Spinal cord (tissue), 10 donors: ENCODE results near the gene CD274. TPM values are rescaled to one million over a fixed set of nuclear protein-coding genes. Genes with fewer than 3 reads are reported as not detected.

Experiments used
- DNase-seq, 6 donors: peaks; one replicate each; pipeline versions ENCODE4 v3.0.0 to v3.0.0-alpha.2; 2013 to 2015; ENCODE audit warnings: low spot score in 6 of 6, low read depth in 4 of 6
- H3K27ac ChIP-seq: one replicate; pipeline ENCODE4 v1.5.1; 2013; ENCODE audit warnings: low read depth, low read length, control low read depth
- H3K27me3 ChIP-seq: one replicate; pipeline ENCODE4 v1.6.1; 2013; ENCODE audit warnings: low read length; ENCODE audit not compliant: control insufficient read depth, insufficient read depth
- H3K36me3 ChIP-seq: one replicate; pipeline ENCODE4 v1.6.1; 2013; ENCODE audit warnings: low read length; ENCODE audit not compliant: control insufficient read depth, insufficient read depth
- H3K4me1 ChIP-seq: one replicate; pipeline ENCODE4 v1.6.1; 2013; ENCODE audit warnings: low read length; ENCODE audit not compliant: control insufficient read depth, insufficient read depth
- H3K4me3 ChIP-seq: one replicate; pipeline ENCODE4 v1.5.1; 2013; ENCODE audit warnings: low read depth, low read length, control low read depth
- H3K9me3 ChIP-seq: one replicate; pipeline ENCODE4 v1.6.1; 2013; ENCODE audit warnings: low read length; ENCODE audit not compliant: control insufficient read depth, insufficient read depth
- WGBS: methylation state at CpG from one replicate; pipeline ENCODE4 v1.1.5; 2013; ENCODE audit warnings: missing lambda C conversion rate; ENCODE audit not compliant: insufficient coverage; 5-methylcytosine and 5-hydroxymethylcytosine counted together
- long read RNA-seq, 4 donors: transcript quantifications; one replicate each; lab custom pipeline, GENCODE V29; 2026
- polyA plus RNA-seq, 2 donors: library from polyadenylated mRNA; unstranded; fragments of 120-200 nt; gene quantifications; one replicate each; pipeline ENCODE4 v1.2.1, GENCODE V29; 2013; ENCODE audit not compliant: insufficient read length in 2 of 2
- total RNA-seq, 2 donors: library from RNA; depleted of rRNA in 1 of 2; stranded (reverse); fragments of 120-200 nt in 1 of 2; fragments of >200 nt in 1 of 2; gene quantifications; one replicate each; pipeline versions ENCODE4 v1.2.3 to v1.2.4, GENCODE V29; 2013 to 2014
- donor health status: healthy.

Gene CD274
- total RNA-seq (1 to 10 TPM; 1.4 to 2.8 TPM), polyA plus RNA-seq (1 to 10 TPM; 1.4 to 2.3 TPM)
- long read RNA-seq, donor 1, result 0 reads
- long read RNA-seq, donor 2, result 0 reads
- long read RNA-seq, donor 3, result 0 reads
- long read RNA-seq, donor 4, result 0 reads

GRCh38 chr9:5450359-5451091 is at the start of gene CD274:
CD274 (plus strand) TSS chr9:5450542; CDS start chr9:5456114, 5,572 bp downstream.
- 4% methylated on average over 30 of the region's 36 CpGs for WGBS
- Histone ChIP-seq H3K9me3 (no peaks in the 10 kb centered on the region), H3K27me3 (no peaks in the 10 kb centered on the region), H3K36me3 (no peaks in the 10 kb centered on the region), H3K4me1 (no peaks in the 10 kb centered on the region), H3K4me3 (peak within 1 kb of the TSS; percentile 58), H3K27ac (peak within 1 kb of the TSS; percentile 37)
- peak in 4 of 6 donors; percentile 40 to 82 (median 66) for DNase-seq

- Histone ChIP-seq H3K9me3 (peaks cover 1% of the 10 kb centered on the region), H3K27ac (no peak overlapping the region), H3K4me3 (no peak overlapping the region), H3K36me3 (no peaks in the 10 kb centered on the region), H3K4me1 (no peaks in the 10 kb centered on the region), H3K27me3 (no peaks in the 10 kb centered on the region)
- no peak for DNase-seq
Observed at GRCh38 chr9:5402217-5402616, 48.1 kb upstream of the CD274 start.

- Histone ChIP-seq H3K27me3 (no peaks in the 10 kb centered on the region), H3K27ac (no peak overlapping the region), H3K4me3 (no peak overlapping the region), H3K4me1 (no peaks in the 10 kb centered on the region), H3K9me3 (peaks cover 11% of the 10 kb centered on the region), H3K36me3 (no peaks in the 10 kb centered on the region)
- DNase-seq, result no peak
- WGBS, result 100% methylated on average over 1 of the region's 1 CpG
Observed at GRCh38 chr9:5408596-5408995, 41.7 kb upstream of the CD274 start.

GRCh38 chr9:5416953-5417352 is 33.4 kb upstream of the CD274 start:
- no CpG with 5 or more reads among the region's 3 CpGs for WGBS
- Histone ChIP-seq H3K9me3 (peaks cover 1% of the 10 kb centered on the region), H3K27ac (no peak overlapping the region), H3K27me3 (no peaks in the 10 kb centered on the region), H3K4me1 (no peaks in the 10 kb centered on the region), H3K4me3 (no peak overlapping the region), H3K36me3 (peaks cover 15% of the 10 kb centered on the region)
- DNase-seq, result no peak

GRCh38 chr9:5418481-5418880 is 31.9 kb upstream of the CD274 start:
- Histone ChIP-seq H3K9me3 (no peaks in the 10 kb centered on the region), H3K27me3 (no peaks in the 10 kb centered on the region), H3K36me3 (peaks cover 15% of the 10 kb centered on the region), H3K4me1 (no peaks in the 10 kb centered on the region), H3K4me3 (no peak overlapping the region), H3K27ac (no peak overlapping the region)
- no peak for DNase-seq
- WGBS, result 93% methylated on average over 20 of the region's 20 CpGs

GRCh38 chr9:5419987-5420386 is 30.4 kb upstream of the CD274 start:
- Histone ChIP-seq H3K4me1 (no peaks in the 10 kb centered on the region), H3K27ac (no peak overlapping the region), H3K36me3 (peaks cover 15% of the 10 kb centered on the region), H3K27me3 (no peaks in the 10 kb centered on the region), H3K4me3 (no peak overlapping the region), H3K9me3 (no peaks in the 10 kb centered on the region)
- DNase-seq, result no peak

GRCh38 chr9:5421163-5421562 is 29.2 kb upstream of the CD274 start:
- Histone ChIP-seq H3K27ac (no peak overlapping the region), H3K4me1 (no peaks in the 10 kb centered on the region), H3K4me3 (no peak overlapping the region), H3K27me3 (no peaks in the 10 kb centered on the region), H3K9me3 (no peaks in the 10 kb centered on the region), H3K36me3 (peaks cover 15% of the 10 kb centered on the region)
- 90% methylated on average over 2 of the region's 2 CpGs for WGBS
- no peak for DNase-seq

GRCh38 chr9:5422276-5422675 is 28.1 kb upstream of the CD274 start:
- H3K4me3 ChIP-seq, result no peak overlapping the region
- no peak for DNase-seq
- peaks cover 15% of the 10 kb centered on the region for H3K36me3 ChIP-seq
- no peaks in the 10 kb centered on the region for H3K4me1 ChIP-seq
- no CpG with 5 or more reads among the region's 1 CpG for WGBS
- no peaks in the 10 kb centered on the region for H3K27me3 ChIP-seq
- H3K27ac ChIP-seq, result no peak overlapping the region
- no peaks in the 10 kb centered on the region for H3K9me3 ChIP-seq

GRCh38 chr9:5425006-5425628 is 25.2 kb upstream of the CD274 start:
- no peaks in the 10 kb centered on the region for H3K9me3 ChIP-seq
- no peak for DNase-seq
- WGBS, result no CpG with 5 or more reads among the region's 2 CpGs
- no peaks in the 10 kb centered on the region for H3K27me3 ChIP-seq
- no peak overlapping the region for H3K27ac ChIP-seq
- peaks cover 3% of the 10 kb centered on the region for H3K36me3 ChIP-seq
- H3K4me3 ChIP-seq, result no peak overlapping the region
- H3K4me1 ChIP-seq, result no peaks in the 10 kb centered on the region

- H3K36me3 ChIP-seq, result peaks cover 3% of the 10 kb centered on the region
- H3K27ac ChIP-seq, result no peak overlapping the region
- H3K9me3 ChIP-seq, result no peaks in the 10 kb centered on the region
- DNase-seq, result no peak
- H3K4me1 ChIP-seq, result no peaks in the 10 kb centered on the region
- no peak overlapping the region for H3K4me3 ChIP-seq
- no peaks in the 10 kb centered on the region for H3K27me3 ChIP-seq
Observed at GRCh38 chr9:5427005-5427404, 23.3 kb upstream of the CD274 start.
